GM19324 (cell line): ENCODE data around the gene CES2.
"Not testable (repeated sequence)": the region's sequence is repeated elsewhere in the genome, so short reads cannot be mapped to it uniquely, and the experiment has no call there.

Experiments used
- ATAC-seq: cut with Tn5 transposase; IDR thresholded peaks from one replicate; pipeline ENCODE4 v1.9.1; 2021; ENCODE audit warnings: mild to moderate bottlenecking, moderate library complexity; ENCODE audit not compliant: unreplicated experiment, low FRiP score

The CES2 gene

GRCh38 chr16:66974156-66974931 lies 39.0 kb downstream of the CES2 start:
- not testable (repeated sequence) for ATAC-seq

- ATAC-seq = not testable (repeated sequence)
Observed at GRCh38 chr16:66974932-66975246, 39.6 kb downstream of the CES2 start.

- ATAC-seq = no peak
Observed at GRCh38 chr16:66975302-66975893, 40.1 kb downstream of the CES2 start.

GRCh38 chr16:66976746-66977145 lies 41.4 kb downstream of the CES2 start:
- no peak for ATAC-seq

GRCh38 chr16:66977341-66978113 lies 42.2 kb downstream of the CES2 start:
- no peak for ATAC-seq

GRCh38 chr16:66979011-66979717 lies 43.8 kb downstream of the CES2 start:
- ATAC-seq = no peak

- ATAC-seq = no peak
Observed at GRCh38 chr16:66983033-66983432, 47.7 kb downstream of the CES2 start.

GRCh38 chr16:66984892-66985311 lies 49.6 kb downstream of the CES2 start:
- no peak for ATAC-seq

GRCh38 chr16:66986559-66986958 lies 51.2 kb downstream of the CES2 start:
- ATAC-seq = no peak

- no peak for ATAC-seq
Observed at GRCh38 chr16:66988197-66988788, 53.0 kb downstream of the CES2 start, which contains the start of gene CES4A. CES4A (plus strand) TSS chr16:66988589; CDS start chr16:66988773, 184 bp downstream.

GRCh38 chr16:66991545-66992077 lies 56.3 kb downstream of the CES2 start:
- ATAC-seq = no peak

- ATAC-seq = not testable (repeated sequence)
Observed at GRCh38 chr16:66993558-66993957, 58.2 kb downstream of the CES2 start.
